NCI-H187 treated with DMSO at 0.1 percent for 48 hours (cell line): Measurements from ENCODE around the gene PABPN1L.
"Not testable (repeated sequence)": the region's sequence is repeated elsewhere in the genome, so short reads cannot be mapped to it uniquely, and the experiment has no call there.

ENCODE experiments used
- DNase-seq: peaks from one replicate; lab custom pipeline; 2025; lab: John Stamatoyannopoulos, UW

PABPN1L gene

GRCh38 chr16:88830258-88830657, 36.2 kb downstream of the PABPN1L start:
- DNase-seq, result no peak

- DNase-seq, result no peak
Observed at GRCh38 chr16:88828711-88829110, 37.7 kb downstream of the PABPN1L start.

- DNase-seq, result no peak
Observed at GRCh38 chr16:88827727-88828126, 38.7 kb downstream of the PABPN1L start.

GRCh38 chr16:88826070-88826840, 40.2 kb downstream of the PABPN1L start:
- no peak for DNase-seq

- DNase-seq, result no peak
Observed at GRCh38 chr16:88825146-88825545, 41.3 kb downstream of the PABPN1L start.

- DNase-seq, result no peak
Observed at GRCh38 chr16:88824256-88825077, 42.0 kb downstream of the PABPN1L start.

GRCh38 chr16:88823646-88824045, 42.8 kb downstream of the PABPN1L start:
- DNase-seq, result not testable (repeated sequence)

GRCh38 chr16:88822281-88823040, 44.0 kb downstream of the PABPN1L start:
- no peak for DNase-seq

- DNase-seq, result no peak
Observed at GRCh38 chr16:88821168-88821850, 45.2 kb downstream of the PABPN1L start.

GRCh38 chr16:88820385-88821025, 46.0 kb downstream of the PABPN1L start:
- no peak for DNase-seq

- DNase-seq, result no peak
Observed at GRCh38 chr16:88819126-88819525, 47.3 kb downstream of the PABPN1L start.

GRCh38 chr16:88818575-88818874, 47.9 kb downstream of the PABPN1L start:
- DNase-seq, result no peak

GRCh38 chr16:88817785-88818574, 48.5 kb downstream of the PABPN1L start:
- DNase-seq, result no peak

GRCh38 chr16:88816736-88817535, 49.5 kb downstream of the PABPN1L start:
- no peak for DNase-seq

- DNase-seq, result peak; percentile 2
Observed at GRCh38 chr16:88815901-88816589, 50.4 kb downstream of the PABPN1L start.

- DNase-seq, result no peak
Observed at GRCh38 chr16:88815227-88815626, 51.2 kb downstream of the PABPN1L start.

GRCh38 chr16:88814144-88814502, 52.3 kb downstream of the PABPN1L start:
- no peak for DNase-seq
